Endothelial cell of umbilical vein (primary cell): ENCODE results near the gene PEAR1. TPM values are rescaled to one million over a fixed set of nuclear protein-coding genes. Genes with fewer than 3 reads are reported as not detected.

ENCODE experiments used
- BruUV-seq: library from RNA; stranded (reverse); fragments of 400-500 nt; replicated peaks from 2 replicates; lab custom pipeline; 2021; lab: Mats Ljungman, UMichigan
- CTCF ChIA-PET: fragments of 300-600, 350-600 bp; sonication (Branson Sonifier 250); formaldehyde crosslinking; loops from one replicate; lab custom pipeline; 2021; ENCODE audit warnings: antibody characterized with exemption, inconsistent platforms; lab: Charles Lee
- POLR2A ChIA-PET: fragments of 300-600, 350-600 bp; sonication (Branson Sonifier 250); formaldehyde crosslinking; loops from one replicate; lab custom pipeline; 2021; ENCODE audit warnings: antibody characterized with exemption, inconsistent platforms; lab: Charles Lee
- DNase-seq: peaks from one replicate; pipeline ENCODE4 v3.0.0-alpha.2; 2011; ENCODE audit warnings: low read depth, low spot score
- FAIRE-seq: peaks from 2 replicates; lab custom pipeline; 2011; peaks lifted over from hg19 to GRCh38; lab: Jason Lieb, UNC
- H2AFZ ChIP-seq: 2 replicates; pipeline ENCODE4 v1.6.0; 2012; ENCODE audit warnings: low read depth, low read length, control low read depth, inconsistent platforms
- H3K27ac ChIP-seq: 2 replicates; pipeline ENCODE4 v1.5.1; 2011; ENCODE audit warnings: low read depth, mild to moderate bottlenecking, control low read depth, low read length, moderate library complexity; ENCODE audit not compliant: insufficient read depth
- H3K27me3 ChIP-seq, 2 experiments: 2 replicates each; pipeline versions ENCODE4 v1.6.0 to v1.6.1; 2011; ENCODE audit warnings: low read length in 2 of 2, mixed read lengths in 1 of 2; ENCODE audit not compliant: control insufficient read depth in 2 of 2, insufficient read depth in 2 of 2
- H3K36me3 ChIP-seq, 2 experiments: 2 replicates in 1 of 2; 3 replicates in 1 of 2; pipeline ENCODE4 v1.5.1; 2011; ENCODE audit warnings: low read length in 2 of 2, mild to moderate bottlenecking in 1 of 2, moderate library complexity in 1 of 2; ENCODE audit not compliant: control insufficient read depth in 2 of 2, insufficient read depth in 2 of 2; ENCODE audit errors: extremely low read depth in 1 of 2
- H3K4me1 ChIP-seq: 3 replicates; pipeline ENCODE4 v1.5.1; 2011; ENCODE audit warnings: mild to moderate bottlenecking, low read length; ENCODE audit not compliant: control insufficient read depth, insufficient read depth; ENCODE audit errors: extremely low read depth
- H3K4me2 ChIP-seq: 2 replicates; pipeline ENCODE4 v1.6.1; 2011; ENCODE audit warnings: low read length, control low read depth, mixed read lengths; ENCODE audit not compliant: insufficient read depth
- H3K4me3 ChIP-seq, 3 experiments: fragments of 200-600 bp in 1 of 3; sonication (generic), shearing (Covaris generic) in 1 of 3; replicated peaks in 1 of 3; 2 replicates each; pipeline ENCODE4 v1.5.1; 2011 to 2016; ENCODE audit warnings: control low read depth in 3 of 3, low read length in 3 of 3, mild to moderate bottlenecking in 2 of 3, inconsistent platforms in 1 of 3, low read depth in 1 of 3, moderate library complexity in 1 of 3; ENCODE audit not compliant: insufficient read depth in 1 of 3
- H3K79me2 ChIP-seq: 2 replicates; pipeline ENCODE4 v1.6.0; 2012; ENCODE audit warnings: low read length, inconsistent platforms; ENCODE audit not compliant: control insufficient read depth, insufficient read depth
- H3K9ac ChIP-seq: replicated peaks from 2 replicates; pipeline ENCODE3; 2011; ENCODE audit warnings: low read length, control low read depth; ENCODE audit not compliant: insufficient read depth; ENCODE audit errors: extremely low read depth
- H3K9me1 ChIP-seq: replicated peaks from 3 replicates; pipeline ENCODE4 v1.6.0; 2011; ENCODE audit warnings: mild to moderate bottlenecking, low read length; ENCODE audit not compliant: control insufficient read depth, insufficient read depth; ENCODE audit errors: extremely low read depth
- H3K9me3 ChIP-seq: replicated peaks from 2 replicates; pipeline ENCODE4 v1.5.1; 2012; ENCODE audit warnings: low read length, inconsistent platforms; ENCODE audit not compliant: control insufficient read depth, insufficient read depth
- H4K20me1 ChIP-seq: replicated peaks from 2 replicates; pipeline ENCODE3; 2011; ENCODE audit warnings: mild to moderate bottlenecking, low read length; ENCODE audit not compliant: control insufficient read depth, insufficient read depth; ENCODE audit errors: extremely low read depth
- EZH2 ChIP-seq: IDR thresholded peaks from 2 replicates; pipeline ENCODE4 v1.6.1; 2012; ENCODE audit warnings: borderline replicate concordance, low read depth, mild to moderate bottlenecking, moderate library complexity, low read length, inconsistent platforms; ENCODE audit not compliant: severe bottlenecking
- FOS ChIP-seq: IDR thresholded peaks from 2 replicates; pipeline ENCODE4 v1.6.1; 2011; ENCODE audit warnings: mild to moderate bottlenecking, low read length, moderate library complexity, borderline replicate concordance; ENCODE audit not compliant: insufficient read depth
- GATA2 ChIP-seq: IDR thresholded peaks from 2 replicates; pipeline ENCODE4 v1.7.0; 2011; ENCODE audit warnings: low read depth, mild to moderate bottlenecking, moderate library complexity, mixed read lengths, low read length; ENCODE audit not compliant: insufficient read length, insufficient read depth
- JUN ChIP-seq: IDR thresholded peaks from 2 replicates; pipeline ENCODE4 v1.6.1; 2011; ENCODE audit warnings: borderline replicate concordance, low read depth; ENCODE audit not compliant: insufficient read length, insufficient read depth
- POLR2A ChIP-seq: IDR thresholded peaks from 2 replicates; pipeline ENCODE4 v1.6.1; 2012; ENCODE audit warnings: low read depth, mild to moderate bottlenecking, control low read depth, low read length
- POLR2AphosphoS5 ChIP-seq: IDR thresholded peaks from 2 replicates; pipeline ENCODE4 v1.6.1; 2012; ENCODE audit warnings: low read depth, mild to moderate bottlenecking, control low read depth, low read length, moderate library complexity; ENCODE audit not compliant: insufficient read depth
- dilution Hi-C: fragments of 300-500 bp; cut with MboI; formaldehyde crosslinking; loops from one replicate; pipeline ENCODE4 v1.15.0; 2019; ENCODE audit warnings: low sequenced_read_pairs; ENCODE audit not compliant: extremely low pct_ligation_motif_present
- intact Hi-C: fragments of 100-400 bp; cut with micrococcal nuclease; formaldehyde crosslinking; loops from one replicate; pipeline ENCODE4 v1.10.0; 2022
- polyA plus RNA-seq, 4 experiments: library from polyadenylated mRNA; depleted of rRNA in 3 of 4; stranded (reverse) in 3 of 4; unstranded in 1 of 4; fragments of >200 nt; gene quantifications; 2 replicates each; pipeline versions ENCODE4 v1.2.1 to v1.2.3, GENCODE V29; 2011 to 2012; ENCODE audit warnings: missing spikeins in 1 of 4
- total RNA-seq: library from RNA; stranded (reverse); gene quantifications from 2 replicates; pipeline ENCODE4 v1.2.3, GENCODE V29; 2021
- TF ChIP-seq, protein P1 (sequence below): IDR thresholded peaks from 2 replicates; pipeline ENCODE4 v1.6.1; 2011; ENCODE audit not compliant: insufficient read depth, insufficient read length
- TF ChIP-seq, protein P2 (sequence below), 2 donors: IDR thresholded peaks; 1 replicate in 1 of 2; 2 replicates in 1 of 2; pipeline ENCODE4 v1.5.1; 2011; ENCODE audit warnings: low read length in 2 of 2, mild to moderate bottlenecking in 2 of 2, moderate library complexity in 2 of 2, control low read depth in 1 of 2, inconsistent platforms in 1 of 2, low read depth in 1 of 2; ENCODE audit not compliant: insufficient read depth in 1 of 2; ENCODE audit errors: extremely low read depth in 1 of 2

The PEAR1 gene
- total and polyA plus RNA-seq, 2 donors (not counting 3 experiments of a cell fraction or from before 2014, with no cell fraction given) = 90.7 to 106 TPM

DNA sequence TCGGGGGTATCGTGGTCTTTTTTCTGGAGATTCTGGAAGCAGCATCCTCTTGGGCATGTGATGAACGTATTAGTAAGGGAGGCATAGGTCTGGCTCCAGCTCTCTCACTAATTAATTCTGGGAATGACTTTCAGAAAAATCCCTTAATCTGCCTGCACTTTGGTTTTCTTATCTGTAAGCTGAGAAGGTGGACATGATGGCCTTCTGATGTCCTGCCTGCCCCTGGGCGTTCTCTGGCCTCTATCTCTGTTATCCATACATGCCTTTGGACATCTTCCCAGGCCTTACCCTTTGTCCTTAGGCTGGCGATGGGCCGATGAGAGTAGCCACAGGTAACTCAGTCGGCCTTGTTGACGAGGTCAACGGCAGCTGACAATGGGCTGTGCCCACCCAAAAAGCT, 24.1 kb upstream of the PEAR1 start:
- TF ChIP-seq JUN = no peak
- TF ChIP-seq EZH2 = no peak
- no peak for TF ChIP-seq POLR2AphosphoS5
- TF ChIP-seq, protein P1, sequence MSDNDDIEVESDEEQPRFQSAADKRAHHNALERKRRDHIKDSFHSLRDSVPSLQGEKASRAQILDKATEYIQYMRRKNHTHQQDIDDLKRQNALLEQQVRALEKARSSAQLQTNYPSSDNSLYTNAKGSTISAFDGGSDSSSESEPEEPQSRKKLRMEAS = no peak
- TF ChIP-seq, protein P2, sequence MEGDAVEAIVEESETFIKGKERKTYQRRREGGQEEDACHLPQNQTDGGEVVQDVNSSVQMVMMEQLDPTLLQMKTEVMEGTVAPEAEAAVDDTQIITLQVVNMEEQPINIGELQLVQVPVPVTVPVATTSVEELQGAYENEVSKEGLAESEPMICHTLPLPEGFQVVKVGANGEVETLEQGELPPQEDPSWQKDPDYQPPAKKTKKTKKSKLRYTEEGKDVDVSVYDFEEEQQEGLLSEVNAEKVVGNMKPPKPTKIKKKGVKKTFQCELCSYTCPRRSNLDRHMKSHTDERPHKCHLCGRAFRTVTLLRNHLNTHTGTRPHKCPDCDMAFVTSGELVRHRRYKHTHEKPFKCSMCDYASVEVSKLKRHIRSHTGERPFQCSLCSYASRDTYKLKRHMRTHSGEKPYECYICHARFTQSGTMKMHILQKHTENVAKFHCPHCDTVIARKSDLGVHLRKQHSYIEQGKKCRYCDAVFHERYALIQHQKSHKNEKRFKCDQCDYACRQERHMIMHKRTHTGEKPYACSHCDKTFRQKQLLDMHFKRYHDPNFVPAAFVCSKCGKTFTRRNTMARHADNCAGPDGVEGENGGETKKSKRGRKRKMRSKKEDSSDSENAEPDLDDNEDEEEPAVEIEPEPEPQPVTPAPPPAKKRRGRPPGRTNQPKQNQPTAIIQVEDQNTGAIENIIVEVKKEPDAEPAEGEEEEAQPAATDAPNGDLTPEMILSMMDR (IDR thresholded peaks at IDR 0.05; ENCODE audit: extremely low read depth in 1 of 2, insufficient read depth in 1 of 2, low read depth in 1 of 2, low read length in 2 of 2) = no peak
- no peak for TF ChIP-seq POLR2A
- no peak for TF ChIP-seq FOS
- no peak for TF ChIP-seq GATA2
- CTCF ChIA-PET = interaction anchor here (1.3 to 2.4 kb wide), 4 partner anchors 10 to 180 kb away, joined by 4 to 15 read pairs (median 8); partner anchors contain the start of genes INSRR and NTRK1
- H3K9me3 ChIP-seq = no peaks in the 10 kb centered on the region
- no peak overlapping the region for H3K4me2 ChIP-seq
- POLR2A ChIA-PET = no interaction called here
- H4K20me1 ChIP-seq = no peaks in the 10 kb centered on the region
- DNase-seq (no peak), FAIRE-seq (no peak)
- H2AFZ ChIP-seq = no peak overlapping the region
- dilution Hi-C loops (no loop called here), intact Hi-C loops (no loop called here)
- no peak overlapping the region for H3K4me3 ChIP-seq
- no peak overlapping the region for H3K9ac ChIP-seq
- no peak overlapping the region for H3K27ac ChIP-seq
- no peaks in the 10 kb centered on the region for H3K27me3 ChIP-seq
- no TSS peak for BruUV-seq
- H3K36me3 ChIP-seq = no peaks in the 10 kb centered on the region
- H3K79me2 ChIP-seq = no peaks in the 10 kb centered on the region
- no peaks in the 10 kb centered on the region for H3K9me1 ChIP-seq
- peaks cover 10% of the 10 kb centered on the region for H3K4me1 ChIP-seq
